Neural cell (in vitro differentiated cells): Measurements from ENCODE around the gene TRAM2.

Source experiments
- CTCF ChIP-seq: fragments of 450-650 bp; IDR thresholded peaks from 2 replicates; pipeline ENCODE4 v1.5.1; 2014; ENCODE audit warnings: antibody characterized with exemption, mild to moderate bottlenecking, moderate library complexity; ENCODE audit not compliant: poor library complexity, severe bottlenecking
- EP300 ChIP-seq: fragments of 450-650 bp; conservative IDR thresholded peaks from 2 replicates; pipeline ENCODE4 v1.6.1; 2014; ENCODE audit warnings: antibody characterized with exemption, mild to moderate bottlenecking, moderate library complexity; ENCODE audit not compliant: poor library complexity, severe bottlenecking
- EZH2 ChIP-seq: fragments of 200-600, 300-800 bp; shearing (Covaris generic), sonication (generic); IDR thresholded peaks from 2 replicates; pipeline ENCODE4 v1.6.1; 2014; ENCODE audit warnings: antibody characterized with exemption, low read length, borderline replicate concordance, mild to moderate bottlenecking; ENCODE audit not compliant: insufficient read depth, poor library complexity, severe bottlenecking
- POLR2AphosphoS5 ChIP-seq: IDR thresholded peaks from 2 replicates; pipeline ENCODE4 v1.6.1; 2012
- RAD21 ChIP-seq: fragments of 450-650 bp; conservative IDR thresholded peaks from 2 replicates; pipeline ENCODE4 v1.6.1; 2014; ENCODE audit warnings: antibody characterized with exemption, mild to moderate bottlenecking, moderate library complexity
- SMC3 ChIP-seq: fragments of 450-650 bp; conservative IDR thresholded peaks from 2 replicates; pipeline ENCODE4 v1.6.1; 2014; ENCODE audit warnings: antibody characterized with exemption, mild to moderate bottlenecking, moderate library complexity; ENCODE audit not compliant: poor library complexity
- TAF1 ChIP-seq: IDR thresholded peaks from 2 replicates; pipeline ENCODE4 v1.6.1; 2012; ENCODE audit warnings: low read depth
- TF ChIP-seq, protein P1 (sequence below): IDR thresholded peaks from 2 replicates; pipeline ENCODE4 v1.6.1; 2012; ENCODE audit warnings: borderline replicate concordance

DNA sequence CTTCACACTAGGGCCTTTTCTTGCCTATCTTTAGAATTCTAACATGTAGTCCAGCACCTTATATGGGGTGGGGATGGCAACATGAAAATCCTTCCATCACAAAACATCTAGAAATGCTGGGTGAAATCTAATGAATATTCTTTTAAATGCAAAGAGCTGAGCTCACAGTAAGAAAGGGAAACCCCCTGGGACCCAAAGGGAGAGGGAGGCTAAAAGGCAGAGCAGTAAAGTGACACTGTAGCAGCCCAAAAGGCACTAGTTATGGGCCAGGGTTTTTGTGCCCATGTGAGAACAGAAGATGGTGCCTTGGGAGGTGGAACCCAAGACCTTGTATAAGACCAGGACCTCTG lies 66.7 kb downstream of the TRAM2 start:
- TF ChIP-seq EZH2 (no peak), POLR2AphosphoS5 (no peak), CTCF (no peak), RAD21 (no peak), EP300 (no peak), TAF1 (no peak), SMC3 (no peak)
- TF ChIP-seq, protein P1, sequence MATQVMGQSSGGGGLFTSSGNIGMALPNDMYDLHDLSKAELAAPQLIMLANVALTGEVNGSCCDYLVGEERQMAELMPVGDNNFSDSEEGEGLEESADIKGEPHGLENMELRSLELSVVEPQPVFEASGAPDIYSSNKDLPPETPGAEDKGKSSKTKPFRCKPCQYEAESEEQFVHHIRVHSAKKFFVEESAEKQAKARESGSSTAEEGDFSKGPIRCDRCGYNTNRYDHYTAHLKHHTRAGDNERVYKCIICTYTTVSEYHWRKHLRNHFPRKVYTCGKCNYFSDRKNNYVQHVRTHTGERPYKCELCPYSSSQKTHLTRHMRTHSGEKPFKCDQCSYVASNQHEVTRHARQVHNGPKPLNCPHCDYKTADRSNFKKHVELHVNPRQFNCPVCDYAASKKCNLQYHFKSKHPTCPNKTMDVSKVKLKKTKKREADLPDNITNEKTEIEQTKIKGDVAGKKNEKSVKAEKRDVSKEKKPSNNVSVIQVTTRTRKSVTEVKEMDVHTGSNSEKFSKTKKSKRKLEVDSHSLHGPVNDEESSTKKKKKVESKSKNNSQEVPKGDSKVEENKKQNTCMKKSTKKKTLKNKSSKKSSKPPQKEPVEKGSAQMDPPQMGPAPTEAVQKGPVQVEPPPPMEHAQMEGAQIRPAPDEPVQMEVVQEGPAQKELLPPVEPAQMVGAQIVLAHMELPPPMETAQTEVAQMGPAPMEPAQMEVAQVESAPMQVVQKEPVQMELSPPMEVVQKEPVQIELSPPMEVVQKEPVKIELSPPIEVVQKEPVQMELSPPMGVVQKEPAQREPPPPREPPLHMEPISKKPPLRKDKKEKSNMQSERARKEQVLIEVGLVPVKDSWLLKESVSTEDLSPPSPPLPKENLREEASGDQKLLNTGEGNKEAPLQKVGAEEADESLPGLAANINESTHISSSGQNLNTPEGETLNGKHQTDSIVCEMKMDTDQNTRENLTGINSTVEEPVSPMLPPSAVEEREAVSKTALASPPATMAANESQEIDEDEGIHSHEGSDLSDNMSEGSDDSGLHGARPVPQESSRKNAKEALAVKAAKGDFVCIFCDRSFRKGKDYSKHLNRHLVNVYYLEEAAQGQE: no peak
